Liver (tissue), 9 donors: Measurements from ENCODE around the gene FLT1. TPM values are rescaled to one million over a fixed set of nuclear protein-coding genes. Genes with fewer than 3 reads are reported as not detected.

ENCODE experiments used
- DNase-seq: peaks from one replicate; pipeline ENCODE4 v3.0.0-alpha.2; 2017; ENCODE audit warnings: low spot score
- H3K27ac ChIP-seq, 2 donors: one replicate each; pipeline ENCODE4 v1.7.0; 2013; ENCODE audit warnings: inconsistent platforms in 2 of 2, low read length in 2 of 2, control low read depth in 1 of 2, low read depth in 1 of 2, mild to moderate bottlenecking in 1 of 2
- H3K27me3 ChIP-seq, 4 donors: one replicate each; pipeline versions ENCODE4 v1.6.1 to v1.7.0; 2013; ENCODE audit warnings: low read length in 3 of 4, inconsistent platforms in 1 of 4, mild to moderate bottlenecking in 1 of 4, moderate library complexity in 1 of 4; ENCODE audit not compliant: control insufficient read depth in 4 of 4, insufficient read depth in 4 of 4
- H3K36me3 ChIP-seq, 4 donors: one replicate each; pipeline versions ENCODE4 v1.6.1 to v1.7.0; 2013; ENCODE audit warnings: low read length in 3 of 4, mild to moderate bottlenecking in 3 of 4, low read depth in 1 of 4, moderate library complexity in 1 of 4; ENCODE audit not compliant: control insufficient read depth in 4 of 4, insufficient read depth in 3 of 4
- H3K4me1 ChIP-seq, 4 donors: one replicate each; pipeline versions ENCODE4 v1.6.1 to v1.7.0; 2013; ENCODE audit warnings: low read length in 3 of 4, mild to moderate bottlenecking in 3 of 4, moderate library complexity in 1 of 4; ENCODE audit not compliant: control insufficient read depth in 4 of 4, insufficient read depth in 4 of 4
- H3K4me3 ChIP-seq, 3 donors: one replicate each; pipeline versions ENCODE4 v1.6.1 to v1.7.0; 2013; ENCODE audit warnings: low read length in 3 of 3, control low read depth in 1 of 3, low read depth in 1 of 3, mild to moderate bottlenecking in 1 of 3
- H3K9ac ChIP-seq, 2 donors: one replicate each; pipeline ENCODE4 v1.7.0; 2013; ENCODE audit warnings: low read length in 2 of 2, mild to moderate bottlenecking in 2 of 2, moderate library complexity in 2 of 2, control low read depth in 1 of 2, low read depth in 1 of 2
- H3K9me3 ChIP-seq, 4 donors: one replicate each; pipeline versions ENCODE4 v1.6.1 to v1.7.0; 2013; ENCODE audit warnings: low read length in 3 of 4; ENCODE audit not compliant: control insufficient read depth in 4 of 4
- EGR1 ChIP-seq, 2 donors: IDR thresholded peaks; 2 replicates each; pipeline ENCODE4 v1.6.1; 2016 to 2018; ENCODE audit warnings: antibody characterized with exemption in 2 of 2, low read depth in 2 of 2
- FOXA1 ChIP-seq: IDR thresholded peaks from 2 replicates; pipeline ENCODE4 v1.6.1; 2016; ENCODE audit warnings: antibody characterized with exemption
- FOXA2 ChIP-seq: IDR thresholded peaks from 2 replicates; pipeline ENCODE4 v1.6.1; 2016; ENCODE audit warnings: antibody characterized with exemption
- GABPA ChIP-seq, 2 donors: IDR thresholded peaks in 1 of 2; conservative IDR thresholded peaks in 1 of 2; 2 replicates each; pipeline ENCODE4 v1.6.1; 2016; ENCODE audit warnings: antibody characterized with exemption in 2 of 2, mild to moderate bottlenecking in 1 of 2, moderate library complexity in 1 of 2
- HNF4A ChIP-seq, 2 donors: conservative IDR thresholded peaks; 2 replicates each; pipeline ENCODE4 v1.6.1; 2016; ENCODE audit warnings: antibody characterized with exemption in 2 of 2, mild to moderate bottlenecking in 2 of 2
- HNF4G ChIP-seq: IDR thresholded peaks from 2 replicates; pipeline ENCODE4 v1.6.1; 2016; ENCODE audit warnings: antibody characterized with exemption
- JUND ChIP-seq, 2 donors: IDR thresholded peaks; 2 replicates each; pipeline ENCODE4 v1.6.1; 2016; ENCODE audit warnings: antibody characterized with exemption in 2 of 2
- NR2F2 ChIP-seq: IDR thresholded peaks from 2 replicates; pipeline ENCODE4 v1.6.1; 2016; ENCODE audit warnings: antibody characterized with exemption
- RAD21 ChIP-seq, 2 donors: IDR thresholded peaks; 2 replicates each; pipeline ENCODE4 v1.6.1; 2016; ENCODE audit warnings: antibody characterized with exemption in 2 of 2, mild to moderate bottlenecking in 2 of 2
- RXRA ChIP-seq, 2 donors: IDR thresholded peaks; 2 replicates each; pipeline ENCODE4 v1.6.1; 2017 to 2018; ENCODE audit warnings: antibody characterized with exemption in 2 of 2, mild to moderate bottlenecking in 1 of 2
- SP1 ChIP-seq: IDR thresholded peaks from 2 replicates; pipeline ENCODE4 v1.6.1; 2018; ENCODE audit warnings: antibody characterized with exemption, mild to moderate bottlenecking
- TAF1 ChIP-seq: conservative IDR thresholded peaks from 2 replicates; pipeline ENCODE4 v1.6.1; 2016; ENCODE audit warnings: antibody characterized with exemption, mild to moderate bottlenecking
- YY1 ChIP-seq: IDR thresholded peaks from 2 replicates; pipeline ENCODE4 v1.6.1; 2016; ENCODE audit warnings: antibody characterized with exemption, mild to moderate bottlenecking
- WGBS: extraction: QIAGEN DNeasy Blood & Tissue Kit; methylation state at CpG from one replicate; pipeline ENCODE4 v1.1.7; 2013; 5-methylcytosine and 5-hydroxymethylcytosine counted together
- polyA plus RNA-seq, 2 donors: library from polyadenylated mRNA; stranded (reverse) in 1 of 2; unstranded in 1 of 2; fragments of 200-250 nt in 1 of 2; fragments of >200 nt in 1 of 2; fragmentation: Nextera tagmentation in 1 of 2; extraction: Ambion mirVana in 1 of 2; gene quantifications; one replicate each; pipeline versions ENCODE4 v1.2.1 to v1.2.3, GENCODE V29; 2013 to 2015
- total RNA-seq, 2 donors: library from RNA; depleted of rRNA; stranded (reverse); fragments of >200 nt; gene quantifications; one replicate each; pipeline ENCODE4 v1.2.3, GENCODE V29; 2014
- TF ChIP-seq, protein P1 (sequence below): IDR thresholded peaks from 2 replicates; pipeline ENCODE4 v1.6.1; 2016; ENCODE audit warnings: antibody characterized with exemption
- TF ChIP-seq, protein P2 (sequence below): fragments of 150-350 bp; IDR thresholded peaks from 2 replicates; pipeline ENCODE4 v1.5.1; 2017; ENCODE audit warnings: improper control_type of control experiment, low read depth, low read length; ENCODE audit not compliant: missing input control
- TF ChIP-seq, protein P3 (sequence below): IDR thresholded peaks from 2 replicates; pipeline ENCODE4 v1.6.1; 2016; ENCODE audit warnings: antibody characterized with exemption, mild to moderate bottlenecking
- TF ChIP-seq, protein P4 (sequence below): IDR thresholded peaks from 2 replicates; pipeline ENCODE4 v1.6.1; 2016; ENCODE audit warnings: antibody characterized with exemption
- donor health status: healthy.
- donor health status: healthy.
- donor health status: healthy.
- donor health status: healthy.
- donor health status: healthy.

FLT1 gene
- total and polyA plus RNA-seq, 4 donors = 4.1 to 19.7 (median 9.3) TPM

DNA sequence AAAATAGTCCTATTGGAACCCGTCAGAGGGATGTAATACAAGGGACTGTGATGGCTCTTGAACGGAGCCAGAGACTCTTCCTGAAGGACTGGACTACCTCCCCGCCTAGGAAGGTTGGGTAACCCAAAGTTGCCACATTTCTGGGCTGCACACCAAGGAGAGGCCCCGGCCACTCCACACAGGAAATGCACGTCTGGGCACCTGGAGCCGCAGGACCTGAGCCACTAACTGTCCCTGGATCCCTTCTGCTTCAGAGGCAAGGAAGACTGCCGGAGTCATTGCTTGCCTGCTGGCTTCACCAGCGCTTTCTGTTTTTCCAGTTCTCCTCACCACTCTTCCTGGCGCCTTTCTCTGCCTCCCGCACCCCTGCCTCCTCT lies 1.2 kb upstream of the FLT1 start:
- TF ChIP-seq FOXA2 = no peak
- no peak for TF ChIP-seq EGR1 (IDR thresholded peaks at IDR 0.05; ENCODE audit: low read depth in 2 of 2)
- no peak for TF ChIP-seq FOXA1
- no peak for TF ChIP-seq NR2F2
- no peak for TF ChIP-seq JUND (IDR thresholded peaks at IDR 0.05)
- TF ChIP-seq RAD21 (IDR thresholded peaks at IDR 0.05) = no peak
- TF ChIP-seq, protein P1, sequence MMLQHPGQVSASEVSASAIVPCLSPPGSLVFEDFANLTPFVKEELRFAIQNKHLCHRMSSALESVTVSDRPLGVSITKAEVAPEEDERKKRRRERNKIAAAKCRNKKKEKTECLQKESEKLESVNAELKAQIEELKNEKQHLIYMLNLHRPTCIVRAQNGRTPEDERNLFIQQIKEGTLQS = no peak
- TF ChIP-seq TAF1 = no peak
- TF ChIP-seq, protein P2, sequence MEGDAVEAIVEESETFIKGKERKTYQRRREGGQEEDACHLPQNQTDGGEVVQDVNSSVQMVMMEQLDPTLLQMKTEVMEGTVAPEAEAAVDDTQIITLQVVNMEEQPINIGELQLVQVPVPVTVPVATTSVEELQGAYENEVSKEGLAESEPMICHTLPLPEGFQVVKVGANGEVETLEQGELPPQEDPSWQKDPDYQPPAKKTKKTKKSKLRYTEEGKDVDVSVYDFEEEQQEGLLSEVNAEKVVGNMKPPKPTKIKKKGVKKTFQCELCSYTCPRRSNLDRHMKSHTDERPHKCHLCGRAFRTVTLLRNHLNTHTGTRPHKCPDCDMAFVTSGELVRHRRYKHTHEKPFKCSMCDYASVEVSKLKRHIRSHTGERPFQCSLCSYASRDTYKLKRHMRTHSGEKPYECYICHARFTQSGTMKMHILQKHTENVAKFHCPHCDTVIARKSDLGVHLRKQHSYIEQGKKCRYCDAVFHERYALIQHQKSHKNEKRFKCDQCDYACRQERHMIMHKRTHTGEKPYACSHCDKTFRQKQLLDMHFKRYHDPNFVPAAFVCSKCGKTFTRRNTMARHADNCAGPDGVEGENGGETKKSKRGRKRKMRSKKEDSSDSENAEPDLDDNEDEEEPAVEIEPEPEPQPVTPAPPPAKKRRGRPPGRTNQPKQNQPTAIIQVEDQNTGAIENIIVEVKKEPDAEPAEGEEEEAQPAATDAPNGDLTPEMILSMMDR = no peak
- no peak for TF ChIP-seq RXRA (IDR thresholded peaks at IDR 0.05)
- no peak for TF ChIP-seq SP1
- no peak for TF ChIP-seq YY1
- TF ChIP-seq, protein P3, sequence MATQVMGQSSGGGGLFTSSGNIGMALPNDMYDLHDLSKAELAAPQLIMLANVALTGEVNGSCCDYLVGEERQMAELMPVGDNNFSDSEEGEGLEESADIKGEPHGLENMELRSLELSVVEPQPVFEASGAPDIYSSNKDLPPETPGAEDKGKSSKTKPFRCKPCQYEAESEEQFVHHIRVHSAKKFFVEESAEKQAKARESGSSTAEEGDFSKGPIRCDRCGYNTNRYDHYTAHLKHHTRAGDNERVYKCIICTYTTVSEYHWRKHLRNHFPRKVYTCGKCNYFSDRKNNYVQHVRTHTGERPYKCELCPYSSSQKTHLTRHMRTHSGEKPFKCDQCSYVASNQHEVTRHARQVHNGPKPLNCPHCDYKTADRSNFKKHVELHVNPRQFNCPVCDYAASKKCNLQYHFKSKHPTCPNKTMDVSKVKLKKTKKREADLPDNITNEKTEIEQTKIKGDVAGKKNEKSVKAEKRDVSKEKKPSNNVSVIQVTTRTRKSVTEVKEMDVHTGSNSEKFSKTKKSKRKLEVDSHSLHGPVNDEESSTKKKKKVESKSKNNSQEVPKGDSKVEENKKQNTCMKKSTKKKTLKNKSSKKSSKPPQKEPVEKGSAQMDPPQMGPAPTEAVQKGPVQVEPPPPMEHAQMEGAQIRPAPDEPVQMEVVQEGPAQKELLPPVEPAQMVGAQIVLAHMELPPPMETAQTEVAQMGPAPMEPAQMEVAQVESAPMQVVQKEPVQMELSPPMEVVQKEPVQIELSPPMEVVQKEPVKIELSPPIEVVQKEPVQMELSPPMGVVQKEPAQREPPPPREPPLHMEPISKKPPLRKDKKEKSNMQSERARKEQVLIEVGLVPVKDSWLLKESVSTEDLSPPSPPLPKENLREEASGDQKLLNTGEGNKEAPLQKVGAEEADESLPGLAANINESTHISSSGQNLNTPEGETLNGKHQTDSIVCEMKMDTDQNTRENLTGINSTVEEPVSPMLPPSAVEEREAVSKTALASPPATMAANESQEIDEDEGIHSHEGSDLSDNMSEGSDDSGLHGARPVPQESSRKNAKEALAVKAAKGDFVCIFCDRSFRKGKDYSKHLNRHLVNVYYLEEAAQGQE = no peak
- TF ChIP-seq HNF4G = no peak
- no peak for TF ChIP-seq GABPA (IDR thresholded peaks at IDR 0.05 in 1 of 2, conservative IDR thresholded peaks at IDR 0.05 in 1 of 2)
- TF ChIP-seq, protein P4, sequence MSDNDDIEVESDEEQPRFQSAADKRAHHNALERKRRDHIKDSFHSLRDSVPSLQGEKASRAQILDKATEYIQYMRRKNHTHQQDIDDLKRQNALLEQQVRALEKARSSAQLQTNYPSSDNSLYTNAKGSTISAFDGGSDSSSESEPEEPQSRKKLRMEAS = no peak
- peak overlapping the region in 1 of 2 donors; percentile 11 for H3K27ac ChIP-seq
- 42% methylated on average over 10 of the region's 10 CpGs for WGBS
- H3K9ac ChIP-seq = no peak overlapping the region
- H3K36me3 ChIP-seq = no peaks in the 10 kb centered on the region
- H3K9me3 ChIP-seq = no peaks in the 10 kb centered on the region
- H3K4me3 ChIP-seq = no peak overlapping the region
- peaks cover 14 to 21% (median 18%) of the 10 kb centered on the region in 4 donors for H3K4me1 ChIP-seq
- no peak for DNase-seq
- peaks cover 0 to 22% (median 9%) of the 10 kb centered on the region in 4 donors for H3K27me3 ChIP-seq

DNA sequence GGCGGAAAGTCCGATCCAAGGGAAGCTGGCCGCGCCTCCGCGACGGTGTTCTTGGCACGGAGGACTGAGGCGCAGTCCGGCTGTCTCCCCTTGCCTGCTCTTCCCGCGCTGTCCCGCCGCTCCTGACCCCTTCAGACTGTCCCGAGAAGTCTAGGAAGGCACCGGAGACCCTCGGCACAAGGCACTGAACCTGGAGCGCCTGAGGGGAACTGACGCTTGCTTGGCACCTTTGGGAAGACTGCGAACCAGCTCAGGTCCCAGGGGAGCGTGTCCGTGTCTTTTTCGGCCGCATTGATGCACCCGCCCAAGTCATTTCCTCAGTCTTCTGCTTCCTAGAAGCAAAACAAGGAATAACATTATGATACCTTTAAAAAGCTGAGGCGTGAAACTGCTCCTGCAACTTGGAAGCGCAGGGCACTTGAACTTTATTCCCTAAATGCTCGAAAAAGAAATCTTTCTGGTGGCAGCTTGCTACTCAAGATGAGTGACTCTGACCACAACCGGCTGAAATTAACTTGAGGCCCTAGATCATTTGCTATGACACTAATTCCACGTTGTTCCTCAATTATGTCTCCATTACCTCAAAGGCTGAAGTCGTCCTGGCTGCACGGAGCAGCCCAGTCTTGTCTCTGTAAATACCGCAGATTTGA lies 735 bp upstream of the FLT1 start:
- 6% methylated on average over 33 of the region's 33 CpGs for WGBS
- H3K9me3 ChIP-seq = no peaks in the 10 kb centered on the region
- no peak for DNase-seq

More for the DNA sequence above, 735 bp upstream of the FLT1 start:
- TF ChIP-seq JUND (IDR thresholded peaks at IDR 0.05) (no peak), HNF4A (conservative IDR thresholded peaks at IDR 0.05) (no peak), HNF4G (no peak), EGR1 (IDR thresholded peaks at IDR 0.05; ENCODE audit: low read depth in 2 of 2) (no peak), YY1 (no peak), GABPA (IDR thresholded peaks at IDR 0.05 in 1 of 2, conservative IDR thresholded peaks at IDR 0.05 in 1 of 2) (no peak), RXRA (IDR thresholded peaks at IDR 0.05) (no peak), TAF1 (no peak), RAD21 (IDR thresholded peaks at IDR 0.05) (no peak)
- TF ChIP-seq, protein P4 = no peak
- TF ChIP-seq, protein P2 = no peak
- TF ChIP-seq, protein P1 = no peak
- TF ChIP-seq, protein P3 = no peak
- H3K4me1 ChIP-seq = peaks cover 14 to 21% (median 18%) of the 10 kb centered on the region in 4 donors
- H3K9ac ChIP-seq = no peak overlapping the region
- H3K27ac ChIP-seq = peak overlapping the region in 1 of 2 donors; percentile 73
- H3K36me3 ChIP-seq = no peaks in the 10 kb centered on the region
- peaks cover 0 to 22% (median 10%) of the 10 kb centered on the region in 4 donors for H3K27me3 ChIP-seq
- peak overlapping the region in 1 of 3 donors; percentile 52 for H3K4me3 ChIP-seq
